HG03025 (cell line): Measurements from ENCODE around the gene CMTM7.

Experiments
- ATAC-seq: cut with Tn5 transposase; IDR thresholded peaks from one replicate; pipeline ENCODE4 v1.9.1; 2021; ENCODE audit warnings: mild to moderate bottlenecking, moderate library complexity; ENCODE audit not compliant: unreplicated experiment, low FRiP score

CMTM7 gene

GRCh38 chr3:32391643-32392535, at the start of gene CMTM7:
TSS of gene CMTM7 (plus strand) at chr3:32391853. CDS start at chr3:32391907, 54 bp downstream.
- peak; percentile 49 for ATAC-seq

GRCh38 chr3:32347343-32348125, 44.1 kb upstream of the CMTM7 start:
- ATAC-seq = no peak

GRCh38 chr3:32349184-32349583, 42.5 kb upstream of the CMTM7 start:
- no peak for ATAC-seq

DNA sequence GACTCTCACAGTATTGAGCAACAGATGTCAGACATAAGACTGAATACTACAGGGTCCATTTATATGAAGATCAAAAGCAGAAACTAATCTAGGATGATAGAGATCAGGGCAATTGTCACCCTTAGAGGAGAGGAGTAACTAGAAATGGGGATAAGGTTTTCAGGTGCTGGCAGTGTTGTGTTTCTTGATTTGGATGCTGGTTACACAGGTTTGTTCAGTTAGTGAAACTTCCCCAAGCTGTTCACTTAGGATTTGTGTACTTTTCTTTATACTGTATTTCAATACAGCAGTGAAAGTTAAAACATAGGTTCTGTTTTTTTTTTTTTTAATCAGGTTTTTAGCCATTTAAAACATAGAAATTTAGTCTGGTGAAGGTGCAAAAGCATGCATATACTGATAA, 39.1 kb upstream of the CMTM7 start:
- no peak for ATAC-seq

DNA sequence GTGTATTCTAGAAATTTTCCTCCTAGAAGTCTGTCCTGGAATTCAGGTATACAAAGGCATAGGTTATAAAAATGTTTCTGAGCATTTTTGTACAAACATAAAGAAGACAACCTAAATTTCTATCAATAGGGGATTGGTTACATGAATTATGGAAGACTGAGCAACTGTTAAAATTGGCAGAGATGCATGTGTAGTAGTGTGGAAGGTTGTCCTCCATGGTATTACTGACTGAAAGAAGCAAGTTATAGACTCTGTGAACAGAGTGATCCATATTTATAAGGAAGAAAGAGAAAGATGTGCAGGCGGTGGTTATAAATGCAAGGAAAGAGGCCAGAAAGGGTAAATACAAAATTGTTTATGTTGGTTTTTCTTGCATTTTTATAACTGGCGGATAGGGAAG, 38.3 kb upstream of the CMTM7 start:
- ATAC-seq = no peak

DNA sequence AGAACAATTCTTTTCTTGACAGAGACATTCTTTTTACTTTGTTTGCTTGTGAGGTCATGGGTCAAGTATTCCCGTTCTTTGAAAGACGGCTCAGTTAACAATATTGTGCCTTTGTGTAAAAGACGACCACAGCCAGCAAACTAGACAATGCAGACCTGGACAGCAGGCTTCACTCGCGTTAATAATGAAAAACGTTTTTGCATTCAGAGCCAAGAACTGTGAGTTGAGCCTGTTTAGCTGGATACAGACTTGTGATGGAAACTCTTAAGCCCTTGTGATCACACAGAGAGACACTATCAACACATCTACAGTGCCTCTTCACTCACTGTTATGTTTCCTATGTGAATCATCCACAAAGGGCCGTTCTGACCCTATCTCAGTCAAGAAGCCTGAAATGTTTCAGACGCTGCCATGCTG, 37.3 kb upstream of the CMTM7 start:
- ATAC-seq = no peak

DNA sequence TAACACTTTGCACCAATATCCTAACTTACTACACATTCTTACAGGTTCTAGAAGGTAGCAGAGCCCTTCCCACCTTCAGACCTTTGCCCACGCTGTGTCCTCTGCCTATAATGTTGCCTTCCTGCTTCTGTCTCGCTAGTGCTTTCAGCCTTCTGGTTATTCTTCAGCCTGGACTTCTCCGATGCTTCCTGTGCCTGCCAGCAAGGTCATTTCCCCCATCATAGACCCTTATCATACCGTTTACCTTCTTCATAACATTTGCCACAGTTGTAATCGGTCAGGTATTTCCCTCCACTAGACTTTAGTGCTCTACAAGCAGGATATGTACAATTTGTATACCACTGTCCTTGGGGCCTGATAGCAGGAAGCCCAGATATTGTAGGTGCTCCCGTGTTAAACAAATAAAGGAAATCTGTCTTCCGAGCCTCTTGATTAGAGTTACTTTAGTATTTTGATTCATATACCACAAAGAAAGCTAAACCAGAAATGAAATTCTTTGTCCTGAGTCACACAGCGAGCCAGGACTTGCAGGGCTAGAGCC, 35.8 kb upstream of the CMTM7 start:
- ATAC-seq = no peak

- no peak for ATAC-seq
Measured at GRCh38 chr3:32359766-32360492, 31.7 kb upstream of the CMTM7 start.

DNA sequence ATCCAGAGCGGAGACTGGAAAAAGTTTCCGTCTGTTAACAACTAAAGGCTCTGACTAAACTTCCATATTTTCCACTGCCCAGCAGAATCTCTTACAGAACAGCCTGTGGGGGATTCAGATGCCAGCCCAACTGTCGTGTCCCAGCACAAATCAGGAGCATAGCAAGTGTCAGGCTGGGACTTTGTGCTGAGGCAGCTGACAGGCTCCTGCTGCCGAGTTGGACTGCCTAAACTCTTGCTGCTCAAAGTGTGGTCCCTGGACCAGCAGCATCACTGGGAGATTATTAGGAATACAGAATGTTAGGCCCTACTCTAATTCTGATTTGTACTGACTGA, 31.2 kb upstream of the CMTM7 start:
- ATAC-seq = no peak

- peak; percentile 70 for ATAC-seq
Measured at GRCh38 chr3:32366638-32367397, 24.8 kb upstream of the CMTM7 start.

- no peak for ATAC-seq
Measured at GRCh38 chr3:32367442-32367841, 24.2 kb upstream of the CMTM7 start.

GRCh38 chr3:32371461-32372212, 20.0 kb upstream of the CMTM7 start:
- ATAC-seq = no peak

- no peak for ATAC-seq
Measured at GRCh38 chr3:32372213-32372490, 19.5 kb upstream of the CMTM7 start.

DNA sequence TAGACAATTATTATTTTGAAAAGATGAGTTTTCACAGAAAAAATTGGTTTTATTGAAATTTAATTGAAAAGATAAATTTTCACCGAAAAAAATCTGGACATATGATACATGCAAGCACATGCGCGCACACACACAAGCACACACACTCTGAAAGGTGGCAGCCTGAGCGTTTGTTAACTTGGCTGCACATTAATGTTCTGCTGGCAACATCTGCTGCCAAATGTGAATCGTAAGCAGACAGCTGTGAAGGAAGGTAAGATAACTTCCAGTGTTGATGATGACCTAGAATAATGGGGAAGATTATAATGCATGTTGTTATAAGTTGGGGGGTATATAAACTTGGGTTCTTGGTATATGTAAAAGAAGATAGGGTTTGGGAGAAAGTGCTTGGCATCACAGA, 18.4 kb upstream of the CMTM7 start:
- ATAC-seq = no peak

- no peak for ATAC-seq
Measured at GRCh38 chr3:32373844-32374243, 17.8 kb upstream of the CMTM7 start.

GRCh38 chr3:32374788-32375595, 16.7 kb upstream of the CMTM7 start:
- ATAC-seq = no peak

- ATAC-seq = no peak
Measured at GRCh38 chr3:32375596-32375930, 16.1 kb upstream of the CMTM7 start.

GRCh38 chr3:32376115-32376514, 15.5 kb upstream of the CMTM7 start:
- ATAC-seq = no peak
